WTC11 (cell line): ENCODE results near the gene TGFBI. TPM values are rescaled to one million over a fixed set of nuclear protein-coding genes. Genes with fewer than 3 reads are reported as not detected.

Experiments
- ATAC-seq: fragments of 200-7000 bp; cut with Tn5 transposase; 2 replicates; pipeline ENCODE4 v1.10.0; 2021; ENCODE audit warnings: mild to moderate bottlenecking, moderate library complexity
- CTCF ChIA-PET: fragments of 300-600 bp; sonication (Branson Sonifier 250); formaldehyde crosslinking; loops from one replicate; lab custom pipeline; 2021; ENCODE audit warnings: antibody characterized with exemption; lab: Charles Lee
- POLR2A ChIA-PET: fragments of 350-600 bp; sonication (Branson Sonifier 250); formaldehyde crosslinking; loops from one replicate; lab custom pipeline; 2021; ENCODE audit warnings: antibody characterized with exemption; lab: Charles Lee
- DNase-seq: peaks from one replicate; pipeline ENCODE4 v3.0.0; 2021; ENCODE audit warnings: low spot score
- H3K27ac Mint-ChIP-seq: 2 replicates; pipeline ENCODE4 v1.8.0; 2021; ENCODE audit warnings: mixed read lengths
- H3K27me3 Mint-ChIP-seq: 2 replicates; pipeline ENCODE4 v1.8.0; 2021; ENCODE audit warnings: low read depth, mild to moderate bottlenecking, moderate library complexity, mixed read lengths
- H3K36me3 Mint-ChIP-seq: 2 replicates; pipeline ENCODE4 v1.8.0; 2021; ENCODE audit warnings: mixed read lengths
- H3K4me1 Mint-ChIP-seq: 2 replicates; pipeline ENCODE4 v1.8.0; 2022; ENCODE audit warnings: mixed read lengths
- H3K4me3 Mint-ChIP-seq: 2 replicates; pipeline ENCODE4 v1.8.0; 2021; ENCODE audit warnings: mild to moderate bottlenecking, moderate library complexity, mixed read lengths
- H3K9me3 Mint-ChIP-seq: 2 replicates; pipeline ENCODE4 v1.8.0; 2021; ENCODE audit warnings: mixed read lengths
- ATF1 ChIP-seq: sonication (generic); formaldehyde crosslinking; IDR thresholded peaks from 2 replicates; pipeline ENCODE4 v1.8.1; 2023; ENCODE audit warnings: mild to moderate bottlenecking, moderate library complexity, missing genetic modification reagents
- HMGXB4 ChIP-seq: sonication (generic); formaldehyde crosslinking; IDR thresholded peaks from 2 replicates; pipeline ENCODE4 v1.8.1; 2023; ENCODE audit warnings: mild to moderate bottlenecking, moderate library complexity, missing genetic modification reagents
- NR2C2 ChIP-seq: sonication (generic); formaldehyde crosslinking; IDR thresholded peaks from 2 replicates; pipeline ENCODE4 v1.8.0; 2022; ENCODE audit warnings: mild to moderate bottlenecking, missing genetic modification reagents
- PRDM15 ChIP-seq: sonication (generic); formaldehyde crosslinking; IDR thresholded peaks from 2 replicates; pipeline ENCODE4 v1.8.0; 2022; ENCODE audit warnings: missing genetic modification reagents
- PREB ChIP-seq: sonication (generic); formaldehyde crosslinking; IDR thresholded peaks from 2 replicates; pipeline ENCODE4 v1.8.1; 2022; ENCODE audit warnings: mild to moderate bottlenecking, missing genetic modification reagents, moderate library complexity, borderline replicate concordance
- RELA ChIP-seq: sonication (generic); formaldehyde crosslinking; IDR thresholded peaks from 2 replicates; pipeline ENCODE4 v1.8.1; 2022; ENCODE audit warnings: missing genetic modification reagents, mild to moderate bottlenecking, borderline replicate concordance
- SMAD4 ChIP-seq: sonication (generic); formaldehyde crosslinking; IDR thresholded peaks from 2 replicates; pipeline ENCODE4 v1.8.0; 2022; ENCODE audit warnings: mild to moderate bottlenecking, missing genetic modification reagents
- STAT6 ChIP-seq: sonication (generic); formaldehyde crosslinking; conservative IDR thresholded peaks from 2 replicates; pipeline ENCODE4 v1.8.1; 2023; ENCODE audit warnings: mild to moderate bottlenecking, low read depth, missing genetic modification reagents, moderate library complexity
- ZNF425 ChIP-seq: fragments of 250-450 bp; sonication (Bioruptor Pico); conservative IDR thresholded peaks from 2 replicates; pipeline ENCODE4 v1.9.0; 2021; ENCODE audit warnings: mild to moderate bottlenecking
- ZNF532 ChIP-seq: fragments of 250-450 bp; sonication (Bioruptor Pico); IDR thresholded peaks from 2 replicates; pipeline ENCODE4 v1.9.0; 2021; ENCODE audit warnings: mild to moderate bottlenecking, borderline replicate concordance
- total RNA-seq: library from RNA; stranded (reverse); gene quantifications from 3 replicates; pipeline ENCODE4 v1.2.3, GENCODE V29; 2021

Gene TGFBI
- total RNA-seq, 1 experiment from 2014 or later: 7.2 TPM

- no peak for DNase-seq
- POLR2A ChIA-PET: no interaction called here
- TF ChIP-seq PRDM15 (CRISPR knock-in tag): no peak
- TF ChIP-seq SMAD4: no peak
- TF ChIP-seq ZNF532 (CRISPR knock-in tag): no peak
- no peak for TF ChIP-seq NR2C2 (CRISPR knock-in tag)
- no peak for TF ChIP-seq STAT6
- TF ChIP-seq HMGXB4: no peak
- no peak for TF ChIP-seq PREB (CRISPR knock-in tag)
- no peak for TF ChIP-seq ATF1 (CRISPR knock-in tag)
- no peak for TF ChIP-seq RELA (CRISPR knock-in tag)
- no peak for TF ChIP-seq ZNF425 (CRISPR knock-in tag)
- no peaks in the 10 kb centered on the region for H3K36me3 Mint-ChIP-seq
- peaks cover 26% of the 10 kb centered on the region for H3K4me1 Mint-ChIP-seq
- H3K27me3 Mint-ChIP-seq: no peaks in the 10 kb centered on the region; the same call in 1 of the 2 replicates
- H3K27ac Mint-ChIP-seq: no peak overlapping the region
- H3K4me3 Mint-ChIP-seq: no peak overlapping the region
- CTCF ChIA-PET: interaction anchor here (0.7 to 2.5 kb wide), 3 partner anchors 24 to 49 kb away, joined by 3 to 8 read pairs (median 4); no protein-coding TSS in a partner anchor
- H3K9me3 Mint-ChIP-seq: no peaks in the 10 kb centered on the region
- ATAC-seq: no peak
Measured at GRCh38 chr5:136106351-136107031, 77.7 kb downstream of the TGFBI start.
